GM12875 (cell line): ENCODE results near the gene PI4KA.
"Not testable (repeated sequence)": the region's sequence is repeated elsewhere in the genome, so short reads cannot be mapped to it uniquely, and the experiment has no call there.

Source experiments
- H3K4me3 ChIP-seq: one replicate; pipeline ENCODE4 v1.5.1; 2011; ENCODE audit warnings: low read depth, low read length, control low read depth
- TF ChIP-seq, protein P1 (sequence below): IDR thresholded peaks from 2 replicates; pipeline ENCODE4 v1.5.1; 2011; ENCODE audit warnings: low read depth, mild to moderate bottlenecking, control low read depth, inconsistent platforms, low read length, moderate library complexity, borderline replicate concordance; ENCODE audit not compliant: insufficient read depth

PI4KA gene

DNA sequence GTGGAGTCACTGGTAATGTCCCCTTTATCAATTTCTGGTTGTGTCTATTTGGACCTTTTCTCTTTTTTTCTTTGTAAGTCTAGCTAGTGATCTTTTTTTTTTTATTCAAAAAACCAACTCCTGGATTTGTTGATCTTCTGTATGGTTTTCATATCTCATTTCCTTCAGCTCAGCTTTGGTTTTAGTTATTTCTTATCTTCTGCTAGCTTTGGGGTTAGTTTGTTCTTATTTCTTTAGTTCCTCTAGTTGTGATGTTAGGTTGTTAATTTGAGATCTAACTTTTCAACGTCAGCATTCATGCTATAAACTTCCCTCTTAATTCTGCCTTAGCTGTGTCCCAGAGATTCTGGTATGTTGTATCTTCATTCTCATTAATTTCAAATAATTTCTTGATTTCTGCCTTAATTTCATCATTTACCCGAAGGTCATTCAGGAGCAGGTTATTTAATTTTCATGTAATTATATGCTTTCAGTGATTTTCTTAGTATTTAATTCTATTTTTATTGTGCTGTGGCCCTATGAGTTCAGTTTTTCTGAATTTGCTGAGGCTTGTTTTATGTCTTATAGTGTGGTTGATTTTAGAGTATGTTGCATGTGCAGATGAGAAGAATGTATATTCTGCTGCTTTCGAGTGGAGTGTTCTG is 29.0 kb downstream of the PI4KA start:
- TF ChIP-seq, protein P1, sequence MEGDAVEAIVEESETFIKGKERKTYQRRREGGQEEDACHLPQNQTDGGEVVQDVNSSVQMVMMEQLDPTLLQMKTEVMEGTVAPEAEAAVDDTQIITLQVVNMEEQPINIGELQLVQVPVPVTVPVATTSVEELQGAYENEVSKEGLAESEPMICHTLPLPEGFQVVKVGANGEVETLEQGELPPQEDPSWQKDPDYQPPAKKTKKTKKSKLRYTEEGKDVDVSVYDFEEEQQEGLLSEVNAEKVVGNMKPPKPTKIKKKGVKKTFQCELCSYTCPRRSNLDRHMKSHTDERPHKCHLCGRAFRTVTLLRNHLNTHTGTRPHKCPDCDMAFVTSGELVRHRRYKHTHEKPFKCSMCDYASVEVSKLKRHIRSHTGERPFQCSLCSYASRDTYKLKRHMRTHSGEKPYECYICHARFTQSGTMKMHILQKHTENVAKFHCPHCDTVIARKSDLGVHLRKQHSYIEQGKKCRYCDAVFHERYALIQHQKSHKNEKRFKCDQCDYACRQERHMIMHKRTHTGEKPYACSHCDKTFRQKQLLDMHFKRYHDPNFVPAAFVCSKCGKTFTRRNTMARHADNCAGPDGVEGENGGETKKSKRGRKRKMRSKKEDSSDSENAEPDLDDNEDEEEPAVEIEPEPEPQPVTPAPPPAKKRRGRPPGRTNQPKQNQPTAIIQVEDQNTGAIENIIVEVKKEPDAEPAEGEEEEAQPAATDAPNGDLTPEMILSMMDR, result no peak
- H3K4me3 ChIP-seq, result no peak overlapping the region

DNA sequence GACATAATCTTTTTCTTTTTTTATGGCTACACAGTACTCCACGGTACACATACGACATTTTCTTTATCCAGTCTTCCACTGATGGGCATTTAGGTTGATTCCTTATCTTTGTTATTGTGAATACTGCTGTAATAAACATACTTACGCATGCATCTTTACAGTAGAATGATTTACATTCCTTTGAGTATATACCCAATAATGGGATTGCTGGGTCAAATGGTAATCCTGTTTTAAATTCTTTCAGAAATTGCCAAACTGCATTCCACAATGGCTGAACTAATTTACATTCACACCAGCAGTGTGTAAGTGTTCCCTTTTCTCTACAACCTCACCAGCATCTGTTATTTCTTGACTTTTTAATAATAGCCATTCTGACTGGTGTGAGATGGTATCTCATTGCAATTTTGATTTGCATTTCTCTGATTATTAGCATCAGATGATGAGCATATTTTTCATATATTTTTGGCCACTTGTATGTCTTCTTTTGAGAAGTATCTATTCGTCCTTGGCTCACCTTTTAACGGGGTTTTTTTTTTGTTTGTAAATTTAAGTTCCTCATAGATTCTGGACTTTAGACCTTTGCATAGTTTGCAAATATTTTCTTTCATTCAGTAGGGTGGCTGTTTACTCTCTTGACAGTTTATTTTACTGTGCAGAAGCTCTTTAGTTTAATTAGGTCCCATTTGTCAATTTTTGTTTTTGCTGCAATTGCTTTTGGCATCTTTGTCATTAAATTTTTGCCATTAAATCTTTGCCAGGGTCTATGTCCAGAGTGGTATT is 32.0 kb downstream of the PI4KA start:
- not testable (repeated sequence) for H3K4me3 ChIP-seq

DNA sequence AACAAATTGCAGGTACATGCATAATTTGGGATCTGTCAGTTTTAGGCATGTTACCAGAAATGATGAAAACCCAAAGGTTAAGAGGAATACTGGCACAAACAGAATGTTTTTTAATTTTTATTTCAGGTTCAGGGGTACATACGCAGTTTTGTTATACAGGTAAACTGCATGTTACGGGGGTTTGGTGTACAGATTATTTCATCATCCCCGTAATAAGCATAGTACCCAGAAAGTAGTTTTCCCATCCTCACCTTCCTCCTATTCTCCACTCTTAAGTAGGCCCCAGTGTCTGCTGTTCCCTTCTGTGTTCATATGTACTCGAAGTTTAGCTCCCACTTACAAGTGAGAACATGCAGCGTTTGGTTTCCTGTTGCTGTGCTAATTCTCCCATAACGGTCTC is 33.0 kb downstream of the PI4KA start:
- TF ChIP-seq, protein P1, result no peak

DNA sequence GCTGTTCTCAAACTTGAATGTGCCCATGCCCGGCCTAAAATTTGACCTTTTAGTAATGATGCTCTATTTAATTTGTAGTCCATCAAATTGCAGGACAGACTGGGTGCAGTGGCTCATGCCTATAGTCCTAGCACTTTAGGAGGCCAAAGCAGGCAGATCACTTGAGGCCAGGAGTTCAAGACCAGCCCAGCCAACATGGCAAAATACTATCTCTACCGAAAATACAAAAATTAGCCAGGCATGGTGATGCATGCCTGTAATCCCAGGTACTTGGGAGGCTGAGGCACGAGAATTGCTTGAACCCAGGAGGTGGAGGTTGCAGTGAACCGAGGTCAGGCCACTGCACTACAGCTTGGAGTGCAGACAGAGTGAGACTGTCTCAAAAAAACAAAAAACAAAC is 33.4 kb downstream of the PI4KA start:
- not testable (repeated sequence) for H3K4me3 ChIP-seq

More for the DNA sequence above, 33.0 kb downstream of the PI4KA start:
- no peak overlapping the region for H3K4me3 ChIP-seq

DNA sequence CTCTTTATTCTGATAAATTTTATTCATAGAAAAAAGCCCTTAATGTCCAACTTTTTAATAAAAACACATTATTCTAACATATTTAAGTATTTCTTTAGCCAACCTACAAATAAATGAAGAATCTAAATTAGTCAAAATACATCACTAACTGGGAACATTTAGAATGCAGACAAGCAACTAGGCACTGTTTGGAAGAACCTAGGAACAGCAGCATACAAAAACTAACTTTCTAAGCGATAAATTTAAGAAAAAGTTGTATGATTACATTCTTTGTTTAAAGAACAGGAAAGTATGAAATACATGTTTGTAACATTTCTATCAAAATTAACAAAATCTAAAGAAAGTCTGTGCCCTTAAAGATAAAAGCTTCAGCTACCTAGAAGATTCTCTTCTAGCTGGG is 35.3 kb downstream of the PI4KA start:
- TF ChIP-seq, protein P1, result no peak
- no peak overlapping the region for H3K4me3 ChIP-seq

DNA sequence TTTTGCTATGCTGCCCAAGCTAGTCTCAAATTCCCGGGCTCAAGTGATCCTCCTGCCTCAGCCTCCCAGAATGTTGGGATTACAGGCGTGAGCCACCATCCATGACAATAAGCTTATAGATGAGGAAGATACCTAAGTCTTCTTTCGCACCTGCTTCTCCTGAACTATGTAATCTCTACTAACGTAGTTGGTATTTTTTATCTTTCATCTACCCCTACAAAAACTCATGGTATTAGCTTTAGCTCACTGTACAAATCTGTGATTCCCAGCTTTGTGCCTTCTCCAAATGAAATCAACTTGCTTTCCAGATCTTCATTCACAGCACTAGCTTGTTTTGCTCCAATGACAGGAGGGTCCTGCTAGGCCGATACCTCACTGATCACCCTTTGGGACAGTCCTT is 36.4 kb downstream of the PI4KA start:
- TF ChIP-seq, protein P1, result no peak
- H3K4me3 ChIP-seq, result no peak overlapping the region

DNA sequence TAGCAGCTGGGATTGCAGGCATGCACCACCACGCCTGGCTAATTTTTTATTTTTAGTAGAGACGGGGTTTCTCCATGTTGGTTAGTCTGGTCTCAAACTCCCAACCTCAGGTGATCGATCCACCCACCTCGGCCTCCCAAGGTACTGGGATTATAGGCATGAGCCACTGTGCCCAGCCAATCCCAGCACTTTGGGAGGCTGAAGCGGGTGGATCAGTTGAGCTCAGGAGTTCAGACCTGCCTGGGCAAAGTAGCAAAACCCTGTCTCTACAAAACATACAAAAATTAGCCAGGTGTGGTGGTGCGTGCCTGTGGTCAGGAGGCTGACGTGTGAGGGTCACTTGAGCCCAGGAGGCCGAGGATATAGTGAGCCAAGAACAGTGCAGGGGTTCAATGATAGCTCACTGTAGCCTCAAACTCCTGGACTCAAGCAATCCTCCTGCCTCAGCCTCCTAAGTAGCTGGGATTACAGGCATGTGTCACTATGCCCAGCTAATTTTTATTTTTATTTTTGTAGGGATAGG is 36.8 kb downstream of the PI4KA start:
- H3K4me3 ChIP-seq, result not testable (repeated sequence)

DNA sequence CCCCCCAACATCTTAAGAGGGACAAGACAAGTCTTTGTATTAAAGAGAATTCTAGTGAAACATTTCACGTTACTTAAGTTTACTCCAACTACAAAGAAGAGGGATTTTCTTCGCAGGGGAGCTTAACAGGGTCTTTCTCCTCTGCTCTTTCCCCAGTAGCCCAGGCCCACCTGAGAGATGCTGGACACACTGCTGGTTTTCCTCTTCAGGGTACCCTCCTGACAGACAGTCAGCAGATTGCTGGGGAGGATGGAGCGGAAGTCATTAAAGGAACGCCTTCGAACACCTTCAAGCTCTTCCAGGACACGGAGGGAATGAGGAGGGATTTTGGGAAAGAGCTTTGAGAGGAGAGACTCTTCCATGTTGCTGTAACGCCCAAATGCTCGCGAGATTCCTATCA is 39.1 kb downstream of the PI4KA start:
- TF ChIP-seq, protein P1, result no peak
- H3K4me3 ChIP-seq, result no peak overlapping the region

DNA sequence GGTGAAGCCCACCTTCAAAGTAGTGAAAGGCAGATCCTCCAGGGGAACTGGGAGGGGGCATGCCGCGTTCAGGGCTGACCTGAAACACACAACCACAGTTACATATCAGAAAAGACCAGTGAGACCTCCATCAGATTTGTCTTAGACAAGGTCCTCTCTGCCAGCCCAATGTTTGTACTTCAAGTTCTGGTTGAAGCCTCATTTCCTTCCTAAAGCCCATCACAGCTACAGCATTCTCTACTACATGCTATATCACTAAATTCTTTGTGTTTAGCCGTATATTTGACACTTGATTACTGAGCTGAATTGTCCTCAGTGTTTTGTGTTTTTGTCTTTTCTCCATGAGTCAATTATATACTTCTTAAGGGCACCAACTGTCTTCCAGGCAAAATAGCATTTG is 40.1 kb downstream of the PI4KA start:
- TF ChIP-seq, protein P1, result no peak
- no peak overlapping the region for H3K4me3 ChIP-seq
